22Rv1 (cell line): ENCODE results near the gene CACNG4.

Experiments used
- ZFX ChIP-seq: fragments of 450-650 bp; IDR thresholded peaks from 2 replicates; pipeline ENCODE4 v1.6.1; 2017; ENCODE audit warnings: antibody characterized with exemption, borderline replicate concordance
- TF ChIP-seq, protein P1 (sequence below): fragments of 450-650 bp; IDR thresholded peaks from 2 replicates; pipeline ENCODE4 v1.5.1; 2017; ENCODE audit warnings: mild to moderate bottlenecking

DNA sequence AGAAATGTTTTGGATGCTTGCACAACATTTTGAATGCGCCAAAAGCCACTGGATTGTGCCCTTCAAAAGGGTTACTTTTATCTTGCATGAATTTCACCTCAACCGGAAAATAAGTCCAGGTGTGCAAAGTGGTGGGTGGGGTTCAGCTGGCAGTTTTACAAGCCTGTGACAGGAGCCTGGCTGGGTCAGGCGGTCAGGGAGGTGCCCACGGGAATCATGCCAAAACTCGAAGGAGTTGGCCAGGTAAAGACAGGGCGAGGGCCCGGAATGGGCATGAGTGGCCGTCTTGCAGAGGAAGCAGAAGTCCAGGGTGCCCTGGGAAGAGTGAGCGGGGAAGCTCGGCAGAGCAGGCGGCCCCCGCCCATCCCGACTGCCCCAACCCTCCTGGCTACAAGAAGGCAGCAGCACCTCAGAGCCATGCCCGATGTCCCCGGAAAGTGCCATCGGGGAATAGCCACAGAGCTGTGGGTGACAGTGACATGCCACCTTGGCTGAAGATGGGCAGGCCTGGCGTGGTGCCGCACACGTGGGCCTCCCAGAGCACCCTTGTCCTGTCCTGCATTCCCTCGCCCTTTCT, 60.8 kb downstream of the CACNG4 start:
- TF ChIP-seq, protein P1, sequence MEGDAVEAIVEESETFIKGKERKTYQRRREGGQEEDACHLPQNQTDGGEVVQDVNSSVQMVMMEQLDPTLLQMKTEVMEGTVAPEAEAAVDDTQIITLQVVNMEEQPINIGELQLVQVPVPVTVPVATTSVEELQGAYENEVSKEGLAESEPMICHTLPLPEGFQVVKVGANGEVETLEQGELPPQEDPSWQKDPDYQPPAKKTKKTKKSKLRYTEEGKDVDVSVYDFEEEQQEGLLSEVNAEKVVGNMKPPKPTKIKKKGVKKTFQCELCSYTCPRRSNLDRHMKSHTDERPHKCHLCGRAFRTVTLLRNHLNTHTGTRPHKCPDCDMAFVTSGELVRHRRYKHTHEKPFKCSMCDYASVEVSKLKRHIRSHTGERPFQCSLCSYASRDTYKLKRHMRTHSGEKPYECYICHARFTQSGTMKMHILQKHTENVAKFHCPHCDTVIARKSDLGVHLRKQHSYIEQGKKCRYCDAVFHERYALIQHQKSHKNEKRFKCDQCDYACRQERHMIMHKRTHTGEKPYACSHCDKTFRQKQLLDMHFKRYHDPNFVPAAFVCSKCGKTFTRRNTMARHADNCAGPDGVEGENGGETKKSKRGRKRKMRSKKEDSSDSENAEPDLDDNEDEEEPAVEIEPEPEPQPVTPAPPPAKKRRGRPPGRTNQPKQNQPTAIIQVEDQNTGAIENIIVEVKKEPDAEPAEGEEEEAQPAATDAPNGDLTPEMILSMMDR = no peak
- no peak for TF ChIP-seq ZFX
